A673 (cell line): ENCODE data around the gene TGM2. TPM values are rescaled to one million over a fixed set of nuclear protein-coding genes. Genes with fewer than 3 reads are reported as not detected.

ENCODE experiments used
- BruUV-seq: library from RNA; stranded (reverse); fragments of 400-500 nt; replicated peaks from 2 replicates; lab custom pipeline; 2021; lab: Mats Ljungman, UMichigan
- CTCF ChIA-PET: fragments of 300-600 bp; sonication (Branson Sonifier 250); formaldehyde crosslinking; loops from one replicate; lab custom pipeline; 2022; ENCODE audit warnings: antibody characterized with exemption; lab: Charles Lee
- POLR2A ChIA-PET: fragments of 300-600 bp; sonication (Branson Sonifier 250); formaldehyde crosslinking; loops from one replicate; lab custom pipeline; 2022; ENCODE audit warnings: antibody characterized with exemption; ENCODE audit not compliant: low non-redundant PET; lab: Charles Lee
- DNase-seq: peaks from one replicate; pipeline ENCODE4 v3.0.0-alpha.2; 2015; ENCODE audit warnings: low spot score
- H3K27ac ChIP-seq: fragments of 200-600 bp; sonication (generic); 2 replicates; pipeline ENCODE4 v1.5.1; 2016; ENCODE audit warnings: mixed run types, low read depth, mild to moderate bottlenecking, mixed read lengths, antibody characterized with exemption, low read length; ENCODE audit not compliant: poor library complexity, severe bottlenecking
- H3K27me3 ChIP-seq: fragments of 200-600 bp; sonication (generic); replicated peaks from 2 replicates; pipeline ENCODE4 v1.6.1; 2017; ENCODE audit warnings: mixed run types, low read depth, mild to moderate bottlenecking, mixed read lengths, antibody characterized with exemption, low read length; ENCODE audit not compliant: insufficient read depth, poor library complexity
- H3K36me3 ChIP-seq: fragments of 200-600 bp; sonication (generic); 2 replicates; pipeline ENCODE4 v1.6.1; 2016; ENCODE audit warnings: mixed run types, mild to moderate bottlenecking, mixed read lengths, antibody characterized with exemption, low read length; ENCODE audit not compliant: insufficient read depth, poor library complexity, severe bottlenecking
- H3K4me1 ChIP-seq: fragments of 200-600 bp; sonication (generic); 2 replicates; pipeline ENCODE4 v1.6.1; 2017; ENCODE audit warnings: mixed run types, mild to moderate bottlenecking, mixed read lengths, antibody characterized with exemption, low read length; ENCODE audit not compliant: insufficient read depth, poor library complexity, severe bottlenecking
- H3K4me3 ChIP-seq: fragments of 200-600 bp; sonication (generic); 2 replicates; pipeline ENCODE4 v1.5.1; 2016; ENCODE audit warnings: low read depth, mixed run types, mild to moderate bottlenecking, mixed read lengths, low read length; ENCODE audit not compliant: poor library complexity, severe bottlenecking
- H3K9me3 ChIP-seq: fragments of 200-600 bp; sonication (generic); 2 replicates; pipeline ENCODE4 v1.6.1; 2016; ENCODE audit warnings: mixed run types, low read depth, mild to moderate bottlenecking, mixed read lengths, antibody characterized with exemption, low read length; ENCODE audit not compliant: poor library complexity, severe bottlenecking
- CTCF ChIP-seq: fragments of 300-800, 200-600 bp; sonication (generic); conservative IDR thresholded peaks from 2 replicates; pipeline ENCODE4 v1.5.1; 2017; ENCODE audit warnings: low read depth, mild to moderate bottlenecking, antibody characterized with exemption, low read length, moderate library complexity, mixed read lengths
- EZH2 ChIP-seq: fragments of 200-600 bp; sonication (generic); IDR thresholded peaks from 2 replicates; pipeline ENCODE4 v1.6.1; 2017; ENCODE audit warnings: borderline replicate concordance, low read depth, mild to moderate bottlenecking, mixed read lengths, antibody characterized with exemption, low read length; ENCODE audit not compliant: poor library complexity, severe bottlenecking
- intact Hi-C: fragments of 100-400 bp; cut with micrococcal nuclease; formaldehyde crosslinking; loops from one replicate; pipeline ENCODE4 v1.10.0; 2022; ENCODE audit not compliant: unreplicated experiment
- total RNA-seq: library from RNA; stranded (reverse); gene quantifications from 2 replicates; pipeline ENCODE4 v1.2.3, GENCODE V29; 2021

The TGM2 gene
- total RNA-seq, 1 experiment from 2014 or later = 0.43 TPM

DNA sequence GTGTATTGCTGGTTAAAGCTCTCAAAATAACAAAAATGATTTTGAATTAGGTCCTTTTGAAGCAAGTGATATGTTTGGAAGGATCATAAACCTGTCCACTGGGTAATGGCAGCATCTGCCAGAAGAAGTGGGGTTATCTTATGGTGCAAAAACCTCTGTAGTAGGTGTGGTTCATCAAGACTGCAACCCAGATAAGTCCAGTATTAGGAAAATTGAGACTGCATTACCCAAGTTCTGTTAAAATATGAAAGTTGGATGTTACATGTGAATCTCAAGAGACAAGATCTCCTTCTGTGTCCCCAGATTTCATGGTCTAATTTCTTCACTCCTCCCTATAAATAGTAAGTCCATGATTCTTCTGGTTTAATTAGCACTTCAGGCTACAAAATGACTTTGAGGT is 72.2 kb downstream of the TGM2 start:
- no TSS peak for BruUV-seq
- CTCF ChIA-PET = interaction anchor here (0.7 kb wide), 1 partner anchor 897 kb away, joined by 5 read pairs; no protein-coding TSS in a partner anchor
- Histone ChIP-seq H3K27ac (peak overlapping the region; percentile 49), H3K4me3 (no peak overlapping the region), H3K36me3 (peaks cover 16% of the 10 kb centered on the region), H3K9me3 (no peaks in the 10 kb centered on the region), H3K27me3 (no peaks in the 10 kb centered on the region), H3K4me1 (peaks cover 41% of the 10 kb centered on the region)
- POLR2A ChIA-PET = no interaction called here
- TF ChIP-seq EZH2 (no peak), CTCF (no peak)
- no peak for DNase-seq
- intact Hi-C loops = no loop called here

GRCh38 chr20:38092260-38092857 is 72.7 kb downstream of the TGM2 start:
- ChIA-PET POLR2A (no interaction called here), CTCF (interaction anchor here (0.7 kb wide), 1 partner anchor 897 kb away, joined by 5 read pairs; no protein-coding TSS in a partner anchor)
- TF ChIP-seq CTCF (no peak), EZH2 (no peak)
- peaks cover 41% of the 10 kb centered on the region for H3K4me1 ChIP-seq
- peak overlapping the region; percentile 49 for H3K27ac ChIP-seq
- no peaks in the 10 kb centered on the region for H3K9me3 ChIP-seq
- no peak overlapping the region for H3K4me3 ChIP-seq
- BruUV-seq = no TSS peak
- intact Hi-C loops = no loop called here
- DNase-seq = peak; percentile 58
- H3K36me3 ChIP-seq = peaks cover 21% of the 10 kb centered on the region
- no peaks in the 10 kb centered on the region for H3K27me3 ChIP-seq

GRCh38 chr20:38091441-38092216 is 73.4 kb downstream of the TGM2 start:
- H3K4me3 ChIP-seq = no peak overlapping the region
- ChIA-PET CTCF (no interaction called here), POLR2A (no interaction called here)
- peaks cover 26% of the 10 kb centered on the region for H3K36me3 ChIP-seq
- peak overlapping the region; percentile 49 for H3K27ac ChIP-seq
- no peak for TF ChIP-seq CTCF
- no peak for TF ChIP-seq EZH2
- intact Hi-C loops = no loop called here
- BruUV-seq = TSS peak; percentile 24
- peaks cover 41% of the 10 kb centered on the region for H3K4me1 ChIP-seq
- H3K27me3 ChIP-seq = no peaks in the 10 kb centered on the region
- DNase-seq = peak; percentile 62
- H3K9me3 ChIP-seq = no peaks in the 10 kb centered on the region
